OCI-LY1 (cell line): Measurements from ENCODE around the gene CASP1.

ENCODE experiments used
- CTCF ChIP-seq: fragments of 200-600 bp; sonication (generic), shearing (Covaris generic); IDR thresholded peaks from 2 replicates; pipeline ENCODE4 v1.5.1; 2017; ENCODE audit warnings: mild to moderate bottlenecking, antibody characterized with exemption, low read length, moderate library complexity, mixed read lengths
- EZH2 ChIP-seq: fragments of 200-600 bp; sonication (generic), shearing (Covaris generic); IDR thresholded peaks from 2 replicates; pipeline ENCODE4 v1.8.0; 2017; ENCODE audit warnings: borderline replicate concordance, mixed run types, mild to moderate bottlenecking, antibody characterized with exemption, low read length, moderate library complexity, mixed read lengths

GRCh38 chr11:105046898-105047579 is 12.1 kb upstream of the CASP1 start:
- TF ChIP-seq CTCF (no peak), EZH2 (no peak)
